IMR-90 (cell line): ENCODE data around the gene CRISP2. TPM values are rescaled to one million over a fixed set of nuclear protein-coding genes. Genes with fewer than 3 reads are reported as not detected.

Experiments used
- ATAC-seq: fragments of 200-7000 bp; cut with Tn5 transposase; 2 replicates; pipeline ENCODE4 v1.9.1; 2020; ENCODE audit warnings: low read depth, mild to moderate bottlenecking, moderate library complexity
- BruUV-seq: library from RNA; stranded (reverse); fragments of 400-500 nt; replicated peaks from 2 replicates; lab custom pipeline; 2021; lab: Mats Ljungman, UMichigan
- CTCF ChIA-PET: fragments of 300-600 bp; formaldehyde crosslinking; extraction: SDS; loops from one replicate; lab custom pipeline; 2021; ENCODE audit warnings: antibody characterized with exemption; lab: Yijun Ruan, JAX
- POLR2A ChIA-PET: fragments of 300-600 bp; sonication (Branson Sonifier 250); formaldehyde crosslinking; loops from one replicate; lab custom pipeline; 2022; ENCODE audit warnings: antibody characterized with exemption; ENCODE audit not compliant: unreplicated experiment; lab: Charles Lee
- DNase-seq: peaks from one replicate; pipeline ENCODE4 v3.0.0; 2013
- H2AFZ ChIP-seq: replicated peaks from 2 replicates; pipeline ENCODE3; 2013; ENCODE audit warnings: low read length, mild to moderate bottlenecking; ENCODE audit not compliant: poor library complexity
- H2AK5ac ChIP-seq: 2 replicates; pipeline ENCODE4 v1.6.1; 2013; ENCODE audit warnings: low read depth, low read length, inconsistent platforms
- H2AK9ac ChIP-seq: replicated peaks from 2 replicates; pipeline ENCODE3; 2013; ENCODE audit warnings: mild to moderate bottlenecking, low read depth, low read length, moderate library complexity; ENCODE audit not compliant: poor library complexity
- H2BK120ac ChIP-seq: 2 replicates; pipeline ENCODE4 v1.6.1; 2013; ENCODE audit warnings: low read depth, low read length, inconsistent platforms
- H2BK15ac ChIP-seq: 3 replicates; pipeline ENCODE4 v1.6.1; 2013; ENCODE audit warnings: low read depth, low read length, inconsistent platforms
- H2BK20ac ChIP-seq: 2 replicates; pipeline ENCODE4 v1.6.1; 2013; ENCODE audit warnings: low read depth, mild to moderate bottlenecking, inconsistent platforms, low read length, moderate library complexity
- H2BK5ac ChIP-seq: 2 replicates; pipeline ENCODE4 v1.6.1; 2013; ENCODE audit warnings: mild to moderate bottlenecking, low read depth, low read length, inconsistent platforms; ENCODE audit not compliant: poor library complexity, severe bottlenecking
- H3K14ac ChIP-seq: replicated peaks from 2 replicates; pipeline ENCODE4 v1.6.1; 2013; ENCODE audit warnings: low read depth, low read length, inconsistent platforms
- H3K18ac ChIP-seq: 2 replicates; pipeline ENCODE4 v1.6.1; 2013; ENCODE audit warnings: low read depth, low read length, control low read depth
- H3K23ac ChIP-seq: 2 replicates; pipeline ENCODE4 v1.6.1; 2013; ENCODE audit warnings: low read depth, low read length, inconsistent platforms
- H3K27ac ChIP-seq: 2 replicates; pipeline ENCODE4 v1.5.1; 2013; ENCODE audit warnings: mild to moderate bottlenecking, control low read depth, low read length; ENCODE audit not compliant: insufficient read depth
- H3K27me3 ChIP-seq: 2 replicates; pipeline ENCODE4 v1.6.1; 2013; ENCODE audit warnings: low read length; ENCODE audit not compliant: control insufficient read depth, insufficient read depth
- H3K36me3 ChIP-seq: 2 replicates; pipeline ENCODE4 v1.6.1; 2013; ENCODE audit warnings: low read length, mixed read lengths; ENCODE audit not compliant: control insufficient read depth, insufficient read depth
- H3K4ac ChIP-seq: 2 replicates; pipeline ENCODE4 v1.6.1; 2013; ENCODE audit warnings: low read depth, low read length, inconsistent platforms
- H3K4me1 ChIP-seq: 2 replicates; pipeline ENCODE4 v1.6.1; 2013; ENCODE audit warnings: low read length, mixed read lengths; ENCODE audit not compliant: control insufficient read depth, insufficient read depth
- H3K4me2 ChIP-seq: 2 replicates; pipeline ENCODE4 v1.6.1; 2013; ENCODE audit warnings: low read depth, mild to moderate bottlenecking, control low read depth, low read length, moderate library complexity
- H3K4me3 ChIP-seq: 2 replicates; pipeline ENCODE4 v1.5.1; 2013; ENCODE audit warnings: low read depth, mild to moderate bottlenecking, control low read depth, low read length, moderate library complexity; ENCODE audit not compliant: insufficient read depth
- H3K56ac ChIP-seq: 2 replicates; pipeline ENCODE4 v1.6.1; 2013; ENCODE audit warnings: low read length, inconsistent platforms; ENCODE audit not compliant: insufficient read depth; ENCODE audit errors: extremely low read depth
- H3K79me1 ChIP-seq, 2 experiments: 2 replicates each; pipeline ENCODE4 v1.6.1; 2013; ENCODE audit warnings: low read length in 2 of 2, inconsistent platforms in 1 of 2, low read depth in 1 of 2
- H3K9ac ChIP-seq: 2 replicates; pipeline ENCODE4 v1.6.1; 2013; ENCODE audit warnings: low read depth, low read length, control low read depth
- H3K9me1 ChIP-seq: 2 replicates; pipeline ENCODE4 v1.6.1; 2013; ENCODE audit warnings: low read length, inconsistent platforms; ENCODE audit not compliant: insufficient read depth
- H3K9me3 ChIP-seq: 2 replicates; pipeline ENCODE4 v1.6.1; 2013; ENCODE audit warnings: low read length; ENCODE audit not compliant: control insufficient read depth, insufficient read depth
- H4K20me1 ChIP-seq: 2 replicates; pipeline ENCODE4 v1.6.1; 2013; ENCODE audit warnings: low read length, inconsistent platforms; ENCODE audit not compliant: insufficient read depth
- H4K5ac ChIP-seq: 2 replicates; pipeline ENCODE4 v1.6.1; 2013; ENCODE audit warnings: mild to moderate bottlenecking, low read depth, low read length, control low read depth
- H4K8ac ChIP-seq, 2 experiments: 2 replicates each; pipeline ENCODE4 v1.6.1; 2013; ENCODE audit warnings: low read depth in 2 of 2, low read length in 2 of 2, control low read depth in 1 of 2, inconsistent platforms in 1 of 2
- H4K91ac ChIP-seq: 2 replicates; pipeline ENCODE4 v1.6.1; 2013; ENCODE audit warnings: low read depth, low read length, inconsistent platforms; ENCODE audit not compliant: insufficient read depth
- BHLHE40 ChIP-seq: fragments of 150-350 bp; IDR thresholded peaks from 2 replicates; pipeline ENCODE4 v1.6.1; 2016; ENCODE audit warnings: mild to moderate bottlenecking, low read depth, low read length
- CEBPB ChIP-seq: IDR thresholded peaks from 2 replicates; pipeline ENCODE4 v1.6.1; 2012; ENCODE audit warnings: low read depth, low read length, improper control_type of control experiment
- CHD1 ChIP-seq: IDR thresholded peaks from 2 replicates; pipeline ENCODE4 v1.6.1; 2012; ENCODE audit warnings: low read depth, low read length, improper control_type of control experiment
- MAFK ChIP-seq: IDR thresholded peaks from 2 replicates; pipeline ENCODE4 v1.6.1; 2012; ENCODE audit warnings: low read depth, low read length, improper control_type of control experiment
- MAZ ChIP-seq: IDR thresholded peaks from 2 replicates; pipeline ENCODE4 v1.6.1; 2012; ENCODE audit warnings: low read depth, mild to moderate bottlenecking, low read length, improper control_type of control experiment, moderate library complexity, borderline replicate concordance
- MXI1 ChIP-seq: IDR thresholded peaks from 2 replicates; pipeline ENCODE4 v1.6.1; 2012; ENCODE audit warnings: low read depth, mild to moderate bottlenecking, low read length, moderate library complexity, borderline replicate concordance
- NFE2L2 ChIP-seq: fragments of 150-350 bp; IDR thresholded peaks from 2 replicates; pipeline ENCODE4 v1.6.1; 2016; ENCODE audit warnings: low read depth, mild to moderate bottlenecking, low read length
- RAD21 ChIP-seq: IDR thresholded peaks from 2 replicates; pipeline ENCODE4 v1.6.1; 2012; ENCODE audit warnings: low read length, improper control_type of control experiment
- RFX5 ChIP-seq: IDR thresholded peaks from 2 replicates; pipeline ENCODE4 v1.8.0; 2012; ENCODE audit warnings: low read depth, mild to moderate bottlenecking, low read length, moderate library complexity
- SMC3 ChIP-seq: fragments of 150-350 bp; IDR thresholded peaks from 2 replicates; pipeline ENCODE4 v1.6.1; 2016; ENCODE audit warnings: low read depth, mild to moderate bottlenecking, antibody characterized with exemption, low read length, moderate library complexity
- USF2 ChIP-seq: fragments of 150-350 bp; IDR thresholded peaks from 2 replicates; pipeline ENCODE4 v1.6.1; 2017; ENCODE audit warnings: mild to moderate bottlenecking, antibody characterized with exemption, low read length, low read depth
- dilution Hi-C: fragments of 300-500 bp; cut with HindIII; formaldehyde crosslinking; loops from one replicate; pipeline ENCODE4 v1.14.3; 2018; ENCODE audit warnings: low sequenced_read_pairs; ENCODE audit not compliant: unreplicated experiment
- in situ Hi-C: fragments of 300-500 bp; cut with MboI; formaldehyde crosslinking; loops from 3 replicates; pipeline ENCODE4 v1.14.3; 2019; ENCODE audit warnings: low sequenced_read_pairs, inconsistent platforms, mixed read lengths
- intact Hi-C: fragments of 100-400 bp; cut with micrococcal nuclease; formaldehyde crosslinking; loops from 2 replicates; pipeline ENCODE4 v1.10.0; 2022
- polyA plus RNA-seq, 3 experiments: library from polyadenylated mRNA; depleted of rRNA; stranded (reverse); fragments of >200 nt; gene quantifications; 2 replicates each; pipeline ENCODE4 v1.2.3, GENCODE V29; 2012; ENCODE audit warnings: low replicate concordance in 1 of 3
- total RNA-seq: library from RNA; depleted of rRNA; stranded (reverse); fragments of >200 nt; gene quantifications from 2 replicates; pipeline ENCODE4 v1.2.3, GENCODE V29; 2012
- TF ChIP-seq, protein P1 (sequence below): conservative IDR thresholded peaks from 2 replicates; pipeline ENCODE4 v1.5.1; 2012; ENCODE audit warnings: mild to moderate bottlenecking, low read depth, low read length, improper control_type of control experiment

CRISP2 gene
- total and polyA plus RNA-seq, 2 of the 4 experiments (the other 2 are of a cell fraction) = not detected

- Histone ChIP-seq H2BK15ac (no peak overlapping the region), H3K23ac (no peak overlapping the region), H2BK120ac (no peak overlapping the region), H3K9me1 (no peaks in the 10 kb centered on the region), H4K5ac (no peak overlapping the region), H4K8ac (no peak overlapping the region), H4K20me1 (no peaks in the 10 kb centered on the region), H3K4me1 (no peaks in the 10 kb centered on the region), H3K9ac (no peak overlapping the region), H3K36me3 (no peaks in the 10 kb centered on the region), H2AK5ac (no peak overlapping the region), H3K9me3 (no peaks in the 10 kb centered on the region), H3K79me1 (no peaks in the 10 kb centered on the region), H2BK5ac (no peak overlapping the region), H3K4ac (no peak overlapping the region), H3K4me3 (no peak overlapping the region), H3K56ac (no peak overlapping the region), H3K4me2 (no peak overlapping the region), H2AFZ (no peak overlapping the region), H3K27ac (no peak overlapping the region), H3K14ac (no peak overlapping the region), H4K91ac (no peak overlapping the region), H2BK20ac (no peak overlapping the region), H3K18ac (no peak overlapping the region), H2AK9ac (no peak overlapping the region), H3K27me3 (no peaks in the 10 kb centered on the region)
- ATAC-seq (no peak), DNase-seq (no peak)
- POLR2A ChIA-PET = no interaction called here
- TF ChIP-seq, protein P1, sequence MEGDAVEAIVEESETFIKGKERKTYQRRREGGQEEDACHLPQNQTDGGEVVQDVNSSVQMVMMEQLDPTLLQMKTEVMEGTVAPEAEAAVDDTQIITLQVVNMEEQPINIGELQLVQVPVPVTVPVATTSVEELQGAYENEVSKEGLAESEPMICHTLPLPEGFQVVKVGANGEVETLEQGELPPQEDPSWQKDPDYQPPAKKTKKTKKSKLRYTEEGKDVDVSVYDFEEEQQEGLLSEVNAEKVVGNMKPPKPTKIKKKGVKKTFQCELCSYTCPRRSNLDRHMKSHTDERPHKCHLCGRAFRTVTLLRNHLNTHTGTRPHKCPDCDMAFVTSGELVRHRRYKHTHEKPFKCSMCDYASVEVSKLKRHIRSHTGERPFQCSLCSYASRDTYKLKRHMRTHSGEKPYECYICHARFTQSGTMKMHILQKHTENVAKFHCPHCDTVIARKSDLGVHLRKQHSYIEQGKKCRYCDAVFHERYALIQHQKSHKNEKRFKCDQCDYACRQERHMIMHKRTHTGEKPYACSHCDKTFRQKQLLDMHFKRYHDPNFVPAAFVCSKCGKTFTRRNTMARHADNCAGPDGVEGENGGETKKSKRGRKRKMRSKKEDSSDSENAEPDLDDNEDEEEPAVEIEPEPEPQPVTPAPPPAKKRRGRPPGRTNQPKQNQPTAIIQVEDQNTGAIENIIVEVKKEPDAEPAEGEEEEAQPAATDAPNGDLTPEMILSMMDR = no peak
- TF ChIP-seq CHD1 = no peak
- no peak for TF ChIP-seq CEBPB
- TF ChIP-seq SMC3 = no peak
- no peak for TF ChIP-seq RAD21
- no peak for TF ChIP-seq BHLHE40
- TF ChIP-seq MXI1 = no peak
- no peak for TF ChIP-seq NFE2L2
- TF ChIP-seq MAZ = no peak
- TF ChIP-seq RFX5 = no peak
- TF ChIP-seq MAFK = no peak
- TF ChIP-seq USF2 = no peak
- in situ Hi-C loops = no loop called here
- intact Hi-C loops = no loop called here
- dilution Hi-C loops = no loop called here
- no TSS peak for BruUV-seq
- CTCF ChIA-PET = no interaction called here
These were observed 16.9 kb upstream of the CRISP2 start for GRCh38 chr6:49730251-49730650.
